HK-2 (cell line): ENCODE results near the gene CCDC92B.
"Not testable (repeated sequence)": the region's sequence is repeated elsewhere in the genome, so short reads cannot be mapped to it uniquely, and the experiment has no call there.

Experiments
- DNase-seq: peaks from one replicate; pipeline ENCODE4 v3.0.0-alpha.2; 2018; ENCODE audit not compliant: unreplicated experiment

CCDC92B gene

GRCh38 chr17:2703606-2704005, 45.8 kb downstream of the CCDC92B start:
- DNase-seq = no peak

- DNase-seq = no peak
Observed at GRCh38 chr17:2703181-2703580, 46.3 kb downstream of the CCDC92B start.

GRCh38 chr17:2701996-2702741, 47.3 kb downstream of the CCDC92B start:
- DNase-seq = no peak

GRCh38 chr17:2701161-2701995, 48.1 kb downstream of the CCDC92B start:
- DNase-seq = no peak

- no peak for DNase-seq
Observed at GRCh38 chr17:2700491-2701141, 48.8 kb downstream of the CCDC92B start.

GRCh38 chr17:2700030-2700490, 49.4 kb downstream of the CCDC92B start:
- DNase-seq = no peak

GRCh38 chr17:2699216-2699805, 50.1 kb downstream of the CCDC92B start:
- DNase-seq = not testable (repeated sequence)

GRCh38 chr17:2697611-2698162, 51.8 kb downstream of the CCDC92B start:
- no peak for DNase-seq

- DNase-seq = no peak
Observed at GRCh38 chr17:2695961-2696760, 53.3 kb downstream of the CCDC92B start.

- no peak for DNase-seq
Observed at GRCh38 chr17:2695243-2695960, 54.0 kb downstream of the CCDC92B start.

- no peak for DNase-seq
Observed at GRCh38 chr17:2694381-2695242, 54.8 kb downstream of the CCDC92B start.

GRCh38 chr17:2693561-2694380, 55.7 kb downstream of the CCDC92B start:
- DNase-seq = no peak

- no peak for DNase-seq
Observed at GRCh38 chr17:2692781-2693135, 56.7 kb downstream of the CCDC92B start.

GRCh38 chr17:2691965-2692780, 57.3 kb downstream of the CCDC92B start:
- DNase-seq = no peak

GRCh38 chr17:2691069-2691871, 58.2 kb downstream of the CCDC92B start:
- DNase-seq = no peak

GRCh38 chr17:2690165-2691068, 59.0 kb downstream of the CCDC92B start:
- DNase-seq = no peak
